ENCODE data around the gene MAPK11. TPM values are rescaled to one million over a fixed set of nuclear protein-coding genes. Genes with fewer than 3 reads are reported as not detected.
"Not testable (repeated sequence)": the region's sequence is repeated elsewhere in the genome, so short reads cannot be mapped to it uniquely, and the experiment has no call there.

The MAPK11 gene
- total and polyA plus RNA-seq, 7 donors: 0.23 to 7.3 (median 2.9) TPM

GRCh38 chr22:50274771-50275170, 4.6 kb upstream of the MAPK11 start:
- Histone ChIP-seq H3K9me3 (no peaks in the 10 kb centered on the region), H3K27ac (peak overlapping the region in 2 of 4 donors; percentile 34 to 38), H3K27me3 (peaks cover 4 to 27% (median 21%) of the 10 kb centered on the region in 3 donors), H3K4me1 (peaks cover 0 to 31% (median 30%) of the 10 kb centered on the region in 4 donors), H3K4me3 (no peak overlapping the region), H3K36me3 (peaks cover 25 to 49% (median 39%) of the 10 kb centered on the region in 4 donors)
- DNase-seq: no peak
- peak in 1 of 4 experiments; percentile 4 for TF ChIP-seq CTCF (IDR thresholded peaks at IDR 0.05)
- no peak for TF ChIP-seq POLR2AphosphoS5 (IDR thresholded peaks at IDR 0.05)
- TF ChIP-seq EP300 (IDR thresholded peaks at IDR 0.05): no peak
- TF ChIP-seq POLR2A (IDR thresholded peaks at IDR 0.05): no peak
- 69% methylated on average over 7 of the region's 7 CpGs for WGBS, 2 donors
- intact Hi-C loops (cut with DNase I): loop anchor here (1.0 to 2.0 kb wide), 2 partner anchors 52 to 68 kb away; partner anchors contain the start of gene PPP6R2

- DNase-seq: no peak
- peaks cover 20 to 44% (median 35%) of the 10 kb centered on the region in 4 donors for H3K36me3 ChIP-seq
- peaks cover 4 to 27% (median 23%) of the 10 kb centered on the region in 3 donors for H3K27me3 ChIP-seq
- no peak overlapping the region for H3K4me3 ChIP-seq
- no peaks in the 10 kb centered on the region for H3K9me3 ChIP-seq
- H3K27ac ChIP-seq: no peak overlapping the region
- TF ChIP-seq POLR2A (IDR thresholded peaks at IDR 0.05): no peak
- TF ChIP-seq CTCF (IDR thresholded peaks at IDR 0.05): peak in 1 of 4 experiments; percentile 31
- intact Hi-C loops (cut with DNase I): loop anchor here (2.0 kb wide), 1 partner anchor 68 kb away; the partner anchor contains the start of gene PPP6R2
- WGBS, 2 donors: 24 to 29% methylated on average over 7 of the region's 7 CpGs
- H3K4me1 ChIP-seq: peaks cover 0 to 36% (median 34%) of the 10 kb centered on the region in 4 donors
Measured at GRCh38 chr22:50274311-50274710, 4.1 kb upstream of the MAPK11 start.

- Histone ChIP-seq H3K36me3 (peaks cover 15 to 39% (median 30%) of the 10 kb centered on the region in 4 donors), H3K4me1 (peaks cover 0 to 41% (median 36%) of the 10 kb centered on the region in 4 donors), H3K27me3 (peaks cover 4 to 27% (median 23%) of the 10 kb centered on the region in 3 donors)
- WGBS, 2 donors: 84 to 90% methylated on average over 10 of the region's 10 CpGs
- not testable (repeated sequence) for H3K27ac ChIP-seq, H3K4me3 ChIP-seq, DNase-seq, H3K9me3 ChIP-seq
- intact Hi-C loops (cut with DNase I): loop anchor here (2.0 kb wide), 1 partner anchor 69 kb away; the partner anchor contains the start of gene PPP6R2
Measured at GRCh38 chr22:50273781-50274180, 3.6 kb upstream of the MAPK11 start.

- intact Hi-C loops (cut with DNase I); H3K27ac ChIP-seq; H3K4me3 ChIP-seq: not testable (repeated sequence)
Measured at GRCh38 chr22:50273352-50273751, 3.2 kb upstream of the MAPK11 start.

GRCh38 chr22:50272044-50272802, 2.0 kb upstream of the MAPK11 start:
- Histone ChIP-seq H3K4me3 (peak overlapping the region in 3 of 4 donors; percentile 49 to 57 (median 54)), H3K36me3 (peaks cover 0 to 23% (median 15%) of the 10 kb centered on the region in 4 donors), H3K27me3 (peaks cover 4 to 31% (median 23%) of the 10 kb centered on the region in 3 donors), H3K27ac (peak overlapping the region in 1 of 4 donors; percentile 32), H3K9me3 (no peaks in the 10 kb centered on the region), H3K4me1 (peaks cover 0 to 52% (median 48%) of the 10 kb centered on the region in 4 donors)
- TF ChIP-seq POLR2A (IDR thresholded peaks at IDR 0.05): no peak
- no peak for TF ChIP-seq EP300 (IDR thresholded peaks at IDR 0.05)
- no peak for TF ChIP-seq CTCF (IDR thresholded peaks at IDR 0.05)
- no peak for TF ChIP-seq POLR2AphosphoS5 (IDR thresholded peaks at IDR 0.05)
- intact Hi-C loops (cut with DNase I): no loop called here
- WGBS, 2 donors: 44 to 50% methylated on average over 26 of the region's 26 CpGs
- no peak for DNase-seq

More at GRCh38 chr22:50273352-50273751, 3.2 kb upstream of the MAPK11 start:
- H3K27me3 ChIP-seq: peaks cover 4 to 27% (median 23%) of the 10 kb centered on the region in 3 donors
- not testable (repeated sequence) for H3K9me3 ChIP-seq, DNase-seq
- H3K36me3 ChIP-seq: peaks cover 10 to 34% (median 26%) of the 10 kb centered on the region in 4 donors
- WGBS, 2 donors: 45 to 69% methylated on average over 11 of the region's 11 CpGs
- peaks cover 0 to 41% (median 38%) of the 10 kb centered on the region in 4 donors for H3K4me1 ChIP-seq

Data from sigmoid colon (tissue), 7 donors.